Cardiac fibroblast (primary cell): Measurements from ENCODE around the gene MGST2.

ENCODE experiments used
- DNase-seq, 2 donors: peaks; one replicate each; pipeline versions ENCODE4 v3.0.0 to v3.0.0-alpha.2; 2010; ENCODE audit warnings: low read depth in 2 of 2
- H3K4me3 ChIP-seq, 2 donors: replicated peaks in 1 of 2; 1 replicate in 1 of 2; 2 replicates in 1 of 2; pipeline ENCODE4 v1.5.1; 2011; ENCODE audit warnings: low read depth in 2 of 2, low read length in 2 of 2, mild to moderate bottlenecking in 2 of 2, moderate library complexity in 1 of 2
- TF ChIP-seq, protein P1 (sequence below): IDR thresholded peaks from one replicate; pipeline ENCODE4 v1.5.1; 2011; ENCODE audit warnings: low read depth, mild to moderate bottlenecking, low read length, inconsistent platforms

Gene MGST2

GRCh38 chr4:139665690-139666529 lies at the start of gene MGST2:
MGST2 (plus strand) TSS chr4:139665819; CDS start chr4:139666020, 201 bp downstream.
- peak within 1 kb of the TSS; percentile 49 to 63 for H3K4me3 ChIP-seq
- TF ChIP-seq, protein P1, sequence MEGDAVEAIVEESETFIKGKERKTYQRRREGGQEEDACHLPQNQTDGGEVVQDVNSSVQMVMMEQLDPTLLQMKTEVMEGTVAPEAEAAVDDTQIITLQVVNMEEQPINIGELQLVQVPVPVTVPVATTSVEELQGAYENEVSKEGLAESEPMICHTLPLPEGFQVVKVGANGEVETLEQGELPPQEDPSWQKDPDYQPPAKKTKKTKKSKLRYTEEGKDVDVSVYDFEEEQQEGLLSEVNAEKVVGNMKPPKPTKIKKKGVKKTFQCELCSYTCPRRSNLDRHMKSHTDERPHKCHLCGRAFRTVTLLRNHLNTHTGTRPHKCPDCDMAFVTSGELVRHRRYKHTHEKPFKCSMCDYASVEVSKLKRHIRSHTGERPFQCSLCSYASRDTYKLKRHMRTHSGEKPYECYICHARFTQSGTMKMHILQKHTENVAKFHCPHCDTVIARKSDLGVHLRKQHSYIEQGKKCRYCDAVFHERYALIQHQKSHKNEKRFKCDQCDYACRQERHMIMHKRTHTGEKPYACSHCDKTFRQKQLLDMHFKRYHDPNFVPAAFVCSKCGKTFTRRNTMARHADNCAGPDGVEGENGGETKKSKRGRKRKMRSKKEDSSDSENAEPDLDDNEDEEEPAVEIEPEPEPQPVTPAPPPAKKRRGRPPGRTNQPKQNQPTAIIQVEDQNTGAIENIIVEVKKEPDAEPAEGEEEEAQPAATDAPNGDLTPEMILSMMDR: no peak
- peak; percentile 72 to 86 for DNase-seq

DNA sequence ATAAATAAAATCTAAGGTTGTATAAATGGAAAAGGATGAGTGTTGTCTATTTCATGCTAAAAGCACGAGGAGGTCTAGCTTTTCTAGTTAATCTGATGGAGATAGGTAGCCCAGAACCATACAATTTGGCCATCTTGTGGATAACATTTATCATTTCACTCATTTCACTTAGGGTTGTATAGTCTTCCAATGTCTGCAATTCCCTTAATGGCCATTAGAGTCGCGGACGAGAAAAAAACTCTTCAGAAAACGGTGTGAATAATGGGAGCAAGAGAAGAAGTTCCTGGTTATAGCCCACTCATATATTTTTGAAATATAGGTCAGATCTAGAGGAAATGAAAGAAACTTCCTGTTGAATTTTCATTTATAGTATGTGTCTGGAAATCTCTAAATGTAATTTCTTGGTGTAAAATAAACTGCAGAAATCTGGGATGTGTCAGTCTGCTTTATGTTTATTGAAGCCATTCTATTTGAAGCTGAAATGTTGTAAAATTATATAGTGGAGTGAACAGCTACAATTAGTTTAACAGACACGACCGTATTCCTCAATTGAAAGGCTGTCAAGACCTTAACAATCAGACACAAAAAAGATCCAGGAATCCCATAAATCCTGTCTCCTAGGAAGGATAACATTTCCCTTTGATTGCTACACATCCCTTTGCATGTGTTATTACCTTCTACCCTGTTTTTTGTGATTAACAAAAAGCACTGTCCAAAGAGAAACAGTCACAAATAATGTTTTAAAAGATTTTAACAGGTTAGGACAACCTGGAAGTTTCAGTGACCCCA lies 47.7 kb upstream of the MGST2 start:
- TF ChIP-seq, protein P1: peak; percentile 73
- DNase-seq: peak in 1 of 2 donors; percentile 54

GRCh38 chr4:139619644-139620043 lies 46.0 kb upstream of the MGST2 start:
- TF ChIP-seq, protein P1: peak; percentile 67
- peak; percentile 40 to 53 for DNase-seq
- no peak overlapping the region for H3K4me3 ChIP-seq

More for the DNA sequence above, 47.7 kb upstream of the MGST2 start:
- H3K4me3 ChIP-seq: no peak overlapping the region

DNA sequence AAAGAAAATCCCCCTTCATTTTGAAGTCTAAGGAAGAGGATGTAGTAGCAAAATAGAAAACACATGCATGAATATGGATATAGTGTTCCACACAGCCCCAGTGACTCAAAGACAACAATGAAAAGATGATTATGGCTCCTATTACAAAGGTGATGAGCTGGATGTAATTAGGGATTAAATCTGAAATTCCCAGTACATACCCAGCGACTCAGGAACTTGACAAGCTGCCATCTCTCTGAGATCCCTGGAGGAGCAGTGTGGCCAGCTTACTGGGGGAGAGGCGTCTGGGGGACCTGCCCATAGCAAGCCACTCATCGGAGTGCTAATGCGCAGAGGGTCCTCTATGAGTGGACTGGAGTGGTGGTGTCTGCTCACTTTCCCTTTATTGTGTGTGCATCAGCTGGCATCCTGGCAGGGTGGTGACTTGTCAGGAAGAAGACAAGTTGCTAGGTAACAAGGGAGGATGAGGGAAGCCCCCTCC lies 42.7 kb upstream of the MGST2 start:
- DNase-seq: no peak
- TF ChIP-seq, protein P1: no peak
- H3K4me3 ChIP-seq: no peak overlapping the region

- TF ChIP-seq, protein P1: no peak
- no peak for DNase-seq
- H3K4me3 ChIP-seq: no peak overlapping the region
Measured at GRCh38 chr4:139624441-139625092, 41.1 kb upstream of the MGST2 start.

DNA sequence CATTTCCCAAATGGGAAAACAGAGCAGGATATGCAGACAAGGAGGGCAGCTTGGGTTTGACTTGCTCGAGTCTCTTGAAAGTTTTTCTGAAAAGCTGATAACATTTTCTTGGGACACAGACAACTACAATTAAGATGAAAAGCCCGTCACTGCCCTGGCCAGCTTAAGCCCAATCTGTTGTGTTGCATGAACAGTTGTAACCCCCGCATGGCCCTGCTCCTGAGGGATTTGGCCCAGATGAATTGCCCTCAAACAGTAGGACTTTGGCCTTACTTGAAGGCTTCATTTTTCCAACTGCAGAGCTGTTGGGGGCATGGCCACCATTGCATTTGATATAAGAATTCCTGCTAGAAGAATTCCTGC lies 40.5 kb upstream of the MGST2 start:
- TF ChIP-seq, protein P1: no peak
- H3K4me3 ChIP-seq: no peak overlapping the region
- DNase-seq: no peak
